OCI-LY1 (cell line): Measurements from ENCODE around the gene SDSL.

Source experiments
- CTCF ChIP-seq: fragments of 200-600 bp; sonication (generic), shearing (Covaris generic); IDR thresholded peaks from 2 replicates; pipeline ENCODE4 v1.5.1; 2017; ENCODE audit warnings: mild to moderate bottlenecking, antibody characterized with exemption, low read length, moderate library complexity, mixed read lengths
- EZH2 ChIP-seq: fragments of 200-600 bp; sonication (generic), shearing (Covaris generic); IDR thresholded peaks from 2 replicates; pipeline ENCODE4 v1.8.0; 2017; ENCODE audit warnings: borderline replicate concordance, mixed run types, mild to moderate bottlenecking, antibody characterized with exemption, low read length, moderate library complexity, mixed read lengths

GRCh38 chr12:113473942-113474341 lies 51.8 kb downstream of the SDSL start:
- TF ChIP-seq CTCF (no peak), EZH2 (no peak)
